Breast epithelium (tissue), 4 donors: ENCODE results near the gene EML5. TPM values are rescaled to one million over a fixed set of nuclear protein-coding genes. Genes with fewer than 3 reads are reported as not detected.
"Not testable (repeated sequence)": the region's sequence is repeated elsewhere in the genome, so short reads cannot be mapped to it uniquely, and the experiment has no call there.

Experiments
- DNase-seq, 2 donors: peaks; one replicate each; pipeline ENCODE4 v3.0.0-alpha.2; 2019; ENCODE audit warnings: low spot score in 2 of 2
- H3K27ac ChIP-seq, 2 donors: fragments of 200-600 bp; sonication (generic) in 1 of 2; one replicate each; pipeline ENCODE4 v1.5.1; 2016 to 2019; ENCODE audit warnings: mild to moderate bottlenecking in 1 of 2
- H3K27me3 ChIP-seq, 2 donors: fragments of 200-600 bp; sonication (generic) in 1 of 2; one replicate each; pipeline versions ENCODE4 v1.5.1 to v1.6.0; 2017 to 2019; ENCODE audit warnings: control low read depth in 1 of 2, mild to moderate bottlenecking in 1 of 2
- H3K36me3 ChIP-seq: fragments of 200-600 bp; one replicate; pipeline ENCODE4 v1.5.1; 2019
- H3K4me1 ChIP-seq, 2 donors: fragments of 200-600 bp; sonication (generic); one replicate each; pipeline ENCODE4 v1.5.1; 2016 to 2019; ENCODE audit warnings: control low read depth in 1 of 2
- H3K4me3 ChIP-seq, 3 donors: fragments of 200-600 bp; sonication (generic); 1 replicate in 2 of 3; 2 replicates in 1 of 3; pipeline ENCODE4 v1.5.1; 2016 to 2019; ENCODE audit warnings: mild to moderate bottlenecking in 3 of 3, moderate library complexity in 2 of 3
- H3K9me3 ChIP-seq, 2 donors: fragments of 200-600 bp; sonication (generic) in 1 of 2; one replicate each; pipeline ENCODE4 v1.5.1; 2016 to 2019; ENCODE audit warnings: control low read depth in 1 of 2
- CTCF ChIP-seq, 3 donors: fragments of 450-650 bp; IDR thresholded peaks; one replicate each; pipeline ENCODE4 v1.5.1; 2016 to 2017; ENCODE audit warnings: antibody characterized with exemption in 3 of 3, mild to moderate bottlenecking in 3 of 3, moderate library complexity in 3 of 3
- POLR2A ChIP-seq: fragments of 450-650 bp; IDR thresholded peaks from one replicate; pipeline ENCODE4 v1.6.1; 2016; ENCODE audit warnings: antibody characterized with exemption, mild to moderate bottlenecking, moderate library complexity
- POLR2AphosphoS5 ChIP-seq, 3 donors: sonication (generic); formaldehyde crosslinking; IDR thresholded peaks; one replicate each; pipeline ENCODE4 v1.6.1; 2017; ENCODE audit warnings: antibody characterized with exemption in 3 of 3
- intact Hi-C: fragments of 100-400 bp; cut with DNase I; formaldehyde crosslinking; loops from one replicate; pipeline ENCODE4 v1.15.1; 2023; ENCODE audit warnings: low total_unique reads
- total RNA-seq, 3 donors: library from RNA; depleted of rRNA; stranded (reverse); fragments of >200 nt; gene quantifications; one replicate each; pipeline ENCODE4 v1.1.0, GENCODE V29; 2016

The EML5 gene
- total RNA-seq, 3 donors from 2014 or later: 0.96 to 5.6 (median 4.3) TPM

- Histone ChIP-seq H3K27ac (peak overlapping the region; percentile 73 to 83), H3K9me3 (no peaks in the 10 kb centered on the region), H3K27me3 (no peaks in the 10 kb centered on the region), H3K36me3 (no peaks in the 10 kb centered on the region), H3K4me3 (peak overlapping the region; percentile 45 to 73 (median 70)), H3K4me1 (no peaks in the 10 kb centered on the region)
- DNase-seq: no peak
- intact Hi-C loops: no loop called here
- TF ChIP-seq POLR2A: no peak
- no peak for TF ChIP-seq CTCF (IDR thresholded peaks at IDR 0.05)
- no peak for TF ChIP-seq POLR2AphosphoS5 (IDR thresholded peaks at IDR 0.05)
These were observed 902 bp downstream of the EML5 start for GRCh38 chr14:88791629-88792472.

DNA sequence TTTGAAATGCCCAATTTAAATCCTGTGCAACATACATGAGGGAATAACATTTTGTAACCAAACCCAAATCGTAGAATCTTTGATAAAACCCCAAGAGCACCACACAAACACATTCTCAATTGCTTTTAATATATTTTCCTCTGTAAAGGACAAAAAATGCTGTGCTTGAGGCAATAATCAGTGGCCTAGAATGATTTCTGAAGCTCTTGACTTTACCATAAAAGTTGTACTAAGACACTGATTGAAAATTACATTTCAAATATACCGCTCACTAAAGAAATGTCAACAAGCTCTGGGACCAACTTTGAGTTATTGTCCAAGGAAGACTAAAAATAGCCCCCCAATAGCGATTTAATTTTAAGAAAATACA is 1.5 kb downstream of the EML5 start:
- H3K4me3 ChIP-seq: peak overlapping the region in 1 of 3 donors; percentile 70
- H3K27ac ChIP-seq: no peak overlapping the region
- intact Hi-C loops: no loop called here

DNA sequence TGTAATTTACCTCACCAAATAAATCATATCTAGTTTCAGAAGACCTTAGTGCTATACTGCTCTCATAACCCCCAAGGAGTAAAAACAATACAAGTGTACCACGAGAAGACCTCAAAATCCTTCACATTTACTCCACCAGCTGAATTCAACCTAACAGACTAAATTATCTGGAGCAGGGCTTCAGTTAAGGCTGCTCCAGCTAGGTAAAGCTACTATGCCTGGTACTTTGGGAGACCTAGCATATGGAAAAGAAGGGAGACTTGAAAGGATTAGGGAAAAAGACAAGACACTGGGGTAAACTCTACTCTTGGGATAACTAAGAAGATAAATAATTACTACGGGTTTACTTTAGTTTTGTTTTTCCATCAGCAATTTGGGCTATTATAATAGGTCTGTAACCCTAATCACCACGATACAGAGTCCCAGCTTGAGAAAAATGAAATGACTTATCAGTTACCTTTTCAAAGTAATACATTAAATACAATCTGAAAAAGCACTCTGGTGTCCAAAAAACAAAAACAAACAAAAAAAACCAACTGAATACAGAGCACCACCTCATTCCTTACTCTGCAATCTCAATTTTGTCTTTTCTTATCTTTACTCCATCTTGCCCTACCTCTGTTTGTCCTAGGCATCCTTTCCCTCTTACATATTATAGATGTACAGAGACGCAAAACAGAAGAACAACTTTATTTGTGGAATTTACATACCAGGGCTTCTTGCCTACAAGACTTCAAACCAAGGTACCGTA is 2.1 kb downstream of the EML5 start:
- H3K27me3 ChIP-seq: no peaks in the 10 kb centered on the region
- H3K4me3 ChIP-seq: no peak overlapping the region
- TF ChIP-seq POLR2A: no peak
- intact Hi-C loops: no loop called here
- H3K4me1 ChIP-seq: no peaks in the 10 kb centered on the region
- no peaks in the 10 kb centered on the region for H3K9me3 ChIP-seq
- no peaks in the 10 kb centered on the region for H3K36me3 ChIP-seq
- no peak for DNase-seq
- H3K27ac ChIP-seq: no peak overlapping the region

More for the DNA sequence above, 1.5 kb downstream of the EML5 start:
- TF ChIP-seq POLR2AphosphoS5 (IDR thresholded peaks at IDR 0.05) (no peak), POLR2A (no peak), CTCF (IDR thresholded peaks at IDR 0.05) (no peak)
- H3K36me3 ChIP-seq: no peaks in the 10 kb centered on the region
- no peak for DNase-seq
- no peaks in the 10 kb centered on the region for H3K27me3 ChIP-seq
- no peaks in the 10 kb centered on the region for H3K9me3 ChIP-seq
- no peaks in the 10 kb centered on the region for H3K4me1 ChIP-seq

GRCh38 chr14:88789573-88789972 is 3.2 kb downstream of the EML5 start:
- intact Hi-C loops, H3K36me3 ChIP-seq, H3K4me1 ChIP-seq, DNase-seq, H3K27me3 ChIP-seq, H3K9me3 ChIP-seq, H3K27ac ChIP-seq, H3K4me3 ChIP-seq: not testable (repeated sequence)

DNA sequence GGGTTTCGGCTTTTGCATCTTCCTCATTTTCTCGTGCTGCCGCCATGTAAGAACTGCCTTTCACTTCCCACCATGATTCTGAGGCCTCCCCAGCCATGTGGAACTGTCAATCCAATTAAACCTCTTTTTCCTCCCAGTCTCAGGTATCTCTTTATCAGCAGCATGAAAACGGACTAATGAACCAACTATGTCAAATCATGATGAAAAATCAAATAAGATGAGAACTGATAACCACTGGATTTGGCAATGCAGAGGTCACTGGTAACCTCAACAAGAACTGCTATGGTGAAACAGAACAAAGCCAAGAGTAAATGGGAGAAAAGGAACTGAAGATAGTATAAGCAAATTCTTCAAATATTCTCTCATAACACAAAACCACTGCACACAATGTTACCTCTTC is 6.0 kb downstream of the EML5 start:
- DNase-seq: no peak
- no peak overlapping the region for H3K4me3 ChIP-seq
- TF ChIP-seq POLR2A (no peak), POLR2AphosphoS5 (IDR thresholded peaks at IDR 0.05) (no peak), CTCF (IDR thresholded peaks at IDR 0.05) (no peak)
- no peaks in the 10 kb centered on the region for H3K36me3 ChIP-seq
- intact Hi-C loops: no loop called here
- peaks cover 0 to 14% of the 10 kb centered on the region in 2 donors for H3K9me3 ChIP-seq
- no peak overlapping the region for H3K27ac ChIP-seq
- no peaks in the 10 kb centered on the region for H3K27me3 ChIP-seq
- no peaks in the 10 kb centered on the region for H3K4me1 ChIP-seq

- intact Hi-C loops: no loop called here
- no peak overlapping the region for H3K4me3 ChIP-seq
- H3K27ac ChIP-seq: no peak overlapping the region
- DNase-seq: no peak
- TF ChIP-seq CTCF (IDR thresholded peaks at IDR 0.05) (no peak), POLR2AphosphoS5 (IDR thresholded peaks at IDR 0.05) (no peak), POLR2A (no peak)
- no peaks in the 10 kb centered on the region for H3K27me3 ChIP-seq
- peaks cover 0 to 14% of the 10 kb centered on the region in 2 donors for H3K9me3 ChIP-seq
- H3K4me1 ChIP-seq: no peaks in the 10 kb centered on the region
- H3K36me3 ChIP-seq: no peaks in the 10 kb centered on the region
These were observed 6.8 kb downstream of the EML5 start for GRCh38 chr14:88785911-88786310.
